ENCODE results near the gene UBA6. TPM values are rescaled to one million over a fixed set of nuclear protein-coding genes. Genes with fewer than 3 reads are reported as not detected.

The UBA6 gene
- total RNA-seq, 2 donors from 2014 or later: 22.4 to 28.6 TPM

DNA sequence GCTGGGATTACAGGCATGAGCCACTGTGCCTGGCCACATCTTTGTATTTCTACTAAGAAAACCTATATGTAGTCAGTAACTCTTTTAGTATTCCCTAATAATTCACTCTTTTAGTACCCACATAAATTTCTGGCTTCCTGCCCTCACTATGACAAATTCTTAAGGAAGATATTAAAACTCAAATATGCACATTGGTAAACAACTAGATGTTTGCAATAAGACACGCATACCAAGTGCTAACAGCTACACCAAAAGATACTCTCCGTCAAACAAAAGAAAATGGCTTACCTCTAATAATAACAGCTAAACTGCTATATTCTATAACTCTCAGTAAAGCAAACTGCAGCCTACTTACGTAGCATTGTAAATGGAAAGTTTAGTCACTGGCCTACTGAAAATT lies 6.3 kb downstream of the UBA6 start:
- no peak overlapping the region for H3K4me3 ChIP-seq
- peaks cover 15% of the 10 kb centered on the region for H3K36me3 ChIP-seq
- no peaks in the 10 kb centered on the region for H3K27me3 ChIP-seq
- no peak overlapping the region for H3K27ac ChIP-seq
- TF ChIP-seq, protein P1, sequence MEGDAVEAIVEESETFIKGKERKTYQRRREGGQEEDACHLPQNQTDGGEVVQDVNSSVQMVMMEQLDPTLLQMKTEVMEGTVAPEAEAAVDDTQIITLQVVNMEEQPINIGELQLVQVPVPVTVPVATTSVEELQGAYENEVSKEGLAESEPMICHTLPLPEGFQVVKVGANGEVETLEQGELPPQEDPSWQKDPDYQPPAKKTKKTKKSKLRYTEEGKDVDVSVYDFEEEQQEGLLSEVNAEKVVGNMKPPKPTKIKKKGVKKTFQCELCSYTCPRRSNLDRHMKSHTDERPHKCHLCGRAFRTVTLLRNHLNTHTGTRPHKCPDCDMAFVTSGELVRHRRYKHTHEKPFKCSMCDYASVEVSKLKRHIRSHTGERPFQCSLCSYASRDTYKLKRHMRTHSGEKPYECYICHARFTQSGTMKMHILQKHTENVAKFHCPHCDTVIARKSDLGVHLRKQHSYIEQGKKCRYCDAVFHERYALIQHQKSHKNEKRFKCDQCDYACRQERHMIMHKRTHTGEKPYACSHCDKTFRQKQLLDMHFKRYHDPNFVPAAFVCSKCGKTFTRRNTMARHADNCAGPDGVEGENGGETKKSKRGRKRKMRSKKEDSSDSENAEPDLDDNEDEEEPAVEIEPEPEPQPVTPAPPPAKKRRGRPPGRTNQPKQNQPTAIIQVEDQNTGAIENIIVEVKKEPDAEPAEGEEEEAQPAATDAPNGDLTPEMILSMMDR (IDR thresholded peaks at IDR 0.05): no peak
- H3K9me3 ChIP-seq: no peaks in the 10 kb centered on the region
- DNase-seq (ENCODE audit: low spot score): no peak
- H3K4me1 ChIP-seq: peaks cover 0 to 2% of the 10 kb centered on the region in 2 donors

DNA sequence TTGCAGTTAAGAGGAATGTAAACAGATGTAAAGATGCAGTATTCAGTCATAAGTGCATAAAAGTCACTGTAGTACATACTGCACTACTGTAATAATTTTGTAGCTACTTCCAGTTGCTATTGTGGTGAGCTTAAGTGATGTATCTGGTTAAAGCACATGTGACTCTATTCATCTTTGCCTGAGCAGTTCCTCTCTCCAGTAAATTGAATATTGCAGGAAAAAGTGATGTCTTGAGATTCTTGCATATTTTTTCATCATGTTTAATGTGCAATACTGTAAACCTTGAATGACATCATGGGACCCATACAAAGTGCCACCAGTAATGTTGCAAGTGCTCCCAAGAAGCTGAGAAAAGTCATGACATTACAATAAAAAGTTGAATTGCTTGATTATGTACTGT lies 9.6 kb downstream of the UBA6 start:
- Histone ChIP-seq H3K27me3 (no peaks in the 10 kb centered on the region), H3K27ac (no peak overlapping the region), H3K4me3 (no peak overlapping the region), H3K4me1 (no peaks in the 10 kb centered on the region), H3K36me3 (peaks cover 15% of the 10 kb centered on the region), H3K9me3 (no peaks in the 10 kb centered on the region)
- TF ChIP-seq, protein P1 (IDR thresholded peaks at IDR 0.05): no peak
- DNase-seq (ENCODE audit: low spot score): no peak

DNA sequence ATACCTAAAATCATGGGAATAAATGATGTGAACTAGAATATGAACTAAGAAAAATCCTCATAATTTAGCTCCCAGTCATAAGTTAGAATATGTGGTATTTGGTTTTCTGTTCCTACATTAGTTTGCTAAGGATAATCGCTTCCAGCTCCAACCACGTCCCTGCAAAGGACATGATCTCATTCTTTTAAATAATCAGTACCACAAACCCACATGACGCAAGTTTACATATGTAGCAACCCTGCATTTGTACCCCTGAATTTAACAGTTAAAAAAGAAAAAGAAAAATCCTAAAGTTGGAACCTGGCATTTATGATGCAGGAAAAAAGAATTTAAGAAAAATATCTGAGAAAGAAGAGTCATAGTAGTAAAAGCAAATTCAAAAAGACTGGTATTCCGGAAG lies 13.3 kb downstream of the UBA6 start:
- H3K9me3 ChIP-seq: no peaks in the 10 kb centered on the region
- H3K27ac ChIP-seq: no peak overlapping the region
- TF ChIP-seq, protein P1 (IDR thresholded peaks at IDR 0.05): no peak
- H3K4me3 ChIP-seq: no peak overlapping the region
- H3K27me3 ChIP-seq: no peaks in the 10 kb centered on the region
- no peak for DNase-seq (ENCODE audit: low spot score)
- H3K4me1 ChIP-seq: no peaks in the 10 kb centered on the region
- H3K36me3 ChIP-seq: peaks cover 12% of the 10 kb centered on the region

DNA sequence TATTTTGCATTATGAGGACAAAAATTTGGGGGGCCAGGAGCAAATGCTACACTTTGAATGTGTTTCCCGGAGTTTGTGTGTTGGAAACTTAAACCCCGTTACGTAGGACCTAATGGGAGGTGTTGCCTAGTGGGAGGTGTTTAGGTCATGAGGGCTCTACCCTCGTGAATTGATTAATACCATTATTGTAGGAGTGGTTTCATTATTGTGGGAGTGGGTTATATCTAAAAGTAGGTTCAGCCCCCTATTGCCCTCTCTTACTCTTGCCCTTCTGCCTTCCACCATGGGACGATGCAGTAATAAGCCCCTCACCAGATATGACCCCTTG lies 15.5 kb downstream of the UBA6 start:
- Histone ChIP-seq H3K27ac (no peak overlapping the region), H3K36me3 (no peaks in the 10 kb centered on the region), H3K4me1 (no peaks in the 10 kb centered on the region), H3K27me3 (no peaks in the 10 kb centered on the region), H3K4me3 (no peak overlapping the region), H3K9me3 (no peaks in the 10 kb centered on the region)
- TF ChIP-seq, protein P1 (IDR thresholded peaks at IDR 0.05): no peak
- DNase-seq (ENCODE audit: low spot score): no peak

DNA sequence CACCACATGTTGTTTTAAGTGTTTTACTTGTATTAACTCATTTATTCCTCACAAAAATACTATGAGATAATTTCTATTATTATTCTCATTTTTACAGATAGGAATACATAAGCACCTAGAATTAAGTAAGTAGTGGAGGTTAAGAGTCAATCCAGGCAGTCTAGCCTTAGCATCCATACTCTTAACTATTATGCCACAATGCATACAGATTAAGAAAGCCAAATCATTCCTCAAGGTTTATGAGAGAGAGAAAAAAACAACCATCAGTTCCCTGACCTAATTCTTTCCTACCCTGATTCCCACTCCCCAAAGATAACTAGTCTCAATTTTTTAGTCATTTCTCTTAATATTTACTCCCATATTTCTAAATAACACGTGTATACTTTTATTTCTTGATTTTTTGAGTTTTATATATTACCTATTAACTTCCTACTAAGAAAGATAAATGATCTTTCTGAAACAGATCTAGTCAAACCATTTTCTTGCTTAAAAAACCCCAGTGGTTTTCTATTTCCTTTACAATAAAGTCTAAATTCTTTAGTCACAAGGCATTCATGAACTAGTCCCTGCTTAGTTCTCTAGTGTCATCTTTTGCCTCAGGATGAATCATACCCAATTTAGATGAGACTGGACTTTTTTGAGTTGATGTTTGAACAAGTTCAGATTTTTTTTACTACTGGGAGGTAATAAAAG lies 16.0 kb downstream of the UBA6 start:
- no peak for DNase-seq (ENCODE audit: low spot score)
- TF ChIP-seq, protein P1 (IDR thresholded peaks at IDR 0.05): no peak
- H3K36me3 ChIP-seq: no peaks in the 10 kb centered on the region
- no peak overlapping the region for H3K27ac ChIP-seq
- H3K9me3 ChIP-seq: no peaks in the 10 kb centered on the region
- no peaks in the 10 kb centered on the region for H3K27me3 ChIP-seq
- no peaks in the 10 kb centered on the region for H3K4me1 ChIP-seq
- H3K4me3 ChIP-seq: no peak overlapping the region

DNA sequence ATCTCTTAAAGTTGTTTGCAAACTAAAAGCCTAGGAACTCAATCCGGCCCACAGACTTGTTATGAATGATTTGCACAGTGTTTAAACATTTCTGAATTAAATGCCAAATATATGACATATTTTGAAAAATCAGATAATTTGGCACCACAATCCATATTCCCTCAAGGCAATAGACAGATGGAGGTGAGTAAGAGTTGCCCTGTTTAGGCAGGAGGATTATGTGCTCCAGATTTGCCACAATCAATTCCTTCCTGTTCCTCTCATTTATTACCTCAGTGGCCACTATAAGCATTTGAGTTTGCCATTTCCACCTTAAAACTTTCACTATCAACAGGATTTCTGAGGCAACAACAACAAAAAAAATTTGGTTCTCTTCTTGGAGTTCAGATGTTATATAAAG lies 18.7 kb downstream of the UBA6 start:
- Histone ChIP-seq H3K4me3 (no peak overlapping the region), H3K9me3 (no peaks in the 10 kb centered on the region), H3K27me3 (no peaks in the 10 kb centered on the region), H3K27ac (no peak overlapping the region), H3K36me3 (peaks cover 8% of the 10 kb centered on the region), H3K4me1 (no peaks in the 10 kb centered on the region)
- no peak for DNase-seq (ENCODE audit: low spot score)
- TF ChIP-seq, protein P1 (IDR thresholded peaks at IDR 0.05): no peak
